ENCODE data around the gene GRK6.

DNA sequence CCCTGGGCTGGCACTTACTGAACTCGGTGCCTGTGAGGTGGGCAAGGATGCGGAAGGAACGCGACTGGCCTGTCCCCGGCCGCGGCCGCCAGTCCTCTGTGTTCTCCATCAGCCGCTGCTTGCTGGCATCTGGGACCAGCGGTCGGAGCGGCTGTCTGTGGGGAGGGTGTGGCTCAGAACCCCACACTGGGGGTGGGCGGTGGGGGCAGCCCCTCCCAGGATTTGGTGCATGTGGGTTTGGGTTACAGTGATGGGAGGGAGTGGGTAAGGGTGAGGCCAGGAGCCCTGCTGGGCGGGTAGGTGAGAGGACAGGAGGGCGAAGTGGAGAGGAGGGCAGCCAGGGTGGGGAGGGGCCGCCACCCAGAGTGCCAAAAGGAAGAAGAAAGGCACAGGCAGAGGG, 64.5 kb downstream of the GRK6 start:
- TF ChIP-seq, protein P1, sequence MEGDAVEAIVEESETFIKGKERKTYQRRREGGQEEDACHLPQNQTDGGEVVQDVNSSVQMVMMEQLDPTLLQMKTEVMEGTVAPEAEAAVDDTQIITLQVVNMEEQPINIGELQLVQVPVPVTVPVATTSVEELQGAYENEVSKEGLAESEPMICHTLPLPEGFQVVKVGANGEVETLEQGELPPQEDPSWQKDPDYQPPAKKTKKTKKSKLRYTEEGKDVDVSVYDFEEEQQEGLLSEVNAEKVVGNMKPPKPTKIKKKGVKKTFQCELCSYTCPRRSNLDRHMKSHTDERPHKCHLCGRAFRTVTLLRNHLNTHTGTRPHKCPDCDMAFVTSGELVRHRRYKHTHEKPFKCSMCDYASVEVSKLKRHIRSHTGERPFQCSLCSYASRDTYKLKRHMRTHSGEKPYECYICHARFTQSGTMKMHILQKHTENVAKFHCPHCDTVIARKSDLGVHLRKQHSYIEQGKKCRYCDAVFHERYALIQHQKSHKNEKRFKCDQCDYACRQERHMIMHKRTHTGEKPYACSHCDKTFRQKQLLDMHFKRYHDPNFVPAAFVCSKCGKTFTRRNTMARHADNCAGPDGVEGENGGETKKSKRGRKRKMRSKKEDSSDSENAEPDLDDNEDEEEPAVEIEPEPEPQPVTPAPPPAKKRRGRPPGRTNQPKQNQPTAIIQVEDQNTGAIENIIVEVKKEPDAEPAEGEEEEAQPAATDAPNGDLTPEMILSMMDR (conservative IDR thresholded peaks at IDR 0.05), result no peak
- TF ChIP-seq EZH2 (IDR thresholded peaks at IDR 0.05; ENCODE audit: low read depth), result no peak
